Umbilical cord (tissue), 2 donors: ENCODE results near the gene PTPN20. TPM values are rescaled to one million over a fixed set of nuclear protein-coding genes. Genes with fewer than 3 reads are reported as not detected.
A peak's percentile ranks its signal among the peaks of the same experiment; 100 is the strongest.

ENCODE experiments used
- DNase-seq: peaks from one replicate; pipeline ENCODE4 v3.0.0-alpha.2; 2015; ENCODE audit warnings: low spot score
- total RNA-seq: library from RNA; depleted of rRNA; stranded (reverse); fragments of >200 nt; gene quantifications from one replicate; pipeline ENCODE4 v1.2.3, GENCODE V29; 2014; ENCODE audit warnings: low replicate concordance; ENCODE audit not compliant: insufficient read depth

Gene PTPN20
- total RNA-seq, 1 donor from 2014 or later: 11.1 TPM

GRCh38 chr10:47047577-47048525 is 136.6 kb downstream of the PTPN20 start:
- peak; percentile 60 for DNase-seq

- no peak for DNase-seq
These were observed 137.3 kb downstream of the PTPN20 start for GRCh38 chr10:47048526-47048905.

GRCh38 chr10:47049056-47049851 is 138.0 kb downstream of the PTPN20 start:
- DNase-seq: no peak

- DNase-seq: no peak
These were observed 138.7 kb downstream of the PTPN20 start for GRCh38 chr10:47049906-47050305.

- DNase-seq: peak; percentile 81
These were observed 139.6 kb downstream of the PTPN20 start for GRCh38 chr10:47050618-47051455.

- DNase-seq: no peak
These were observed 140.6 kb downstream of the PTPN20 start for GRCh38 chr10:47051741-47052238.
